ENCODE results near the gene STK4.

Gene STK4

GRCh38 chr20:45115829-45116228, 149.5 kb downstream of the STK4 start:
- DNase-seq = no peak

- DNase-seq = no peak
Measured at GRCh38 chr20:45117581-45117980, 151.3 kb downstream of the STK4 start.

GRCh38 chr20:45118028-45118427, 151.7 kb downstream of the STK4 start:
- no peak for DNase-seq

- DNase-seq = no peak
Measured at GRCh38 chr20:45119556-45120266, 153.4 kb downstream of the STK4 start.

- DNase-seq = no peak
Measured at GRCh38 chr20:45121388-45121787, 155.1 kb downstream of the STK4 start.

GRCh38 chr20:45124365-45124764, 158.1 kb downstream of the STK4 start, which contains the start of gene WFDC12:
WFDC12 (minus strand) TSS chr20:45124465; CDS start chr20:45124447, 18 bp downstream.
- no peak for DNase-seq

- no peak for DNase-seq
Measured at GRCh38 chr20:45128099-45128498, 161.8 kb downstream of the STK4 start.

All from activated naive CD4-positive, alpha-beta T cell treated with anti-CD3 and anti-CD28 coated beads, Interleukin-2, amount 50 U/mL, for 16 hours (primary cell).